CD4-positive, alpha-beta T cell treated with Interleukin-1 beta for 1 hour (primary cell): Measurements from ENCODE around the gene KCNQ1.

Experiments used
- DNase-seq, 2 donors: peaks; one replicate each; pipeline ENCODE4 v3.0.0-alpha.2; 2020 to 2022

KCNQ1 gene

DNA sequence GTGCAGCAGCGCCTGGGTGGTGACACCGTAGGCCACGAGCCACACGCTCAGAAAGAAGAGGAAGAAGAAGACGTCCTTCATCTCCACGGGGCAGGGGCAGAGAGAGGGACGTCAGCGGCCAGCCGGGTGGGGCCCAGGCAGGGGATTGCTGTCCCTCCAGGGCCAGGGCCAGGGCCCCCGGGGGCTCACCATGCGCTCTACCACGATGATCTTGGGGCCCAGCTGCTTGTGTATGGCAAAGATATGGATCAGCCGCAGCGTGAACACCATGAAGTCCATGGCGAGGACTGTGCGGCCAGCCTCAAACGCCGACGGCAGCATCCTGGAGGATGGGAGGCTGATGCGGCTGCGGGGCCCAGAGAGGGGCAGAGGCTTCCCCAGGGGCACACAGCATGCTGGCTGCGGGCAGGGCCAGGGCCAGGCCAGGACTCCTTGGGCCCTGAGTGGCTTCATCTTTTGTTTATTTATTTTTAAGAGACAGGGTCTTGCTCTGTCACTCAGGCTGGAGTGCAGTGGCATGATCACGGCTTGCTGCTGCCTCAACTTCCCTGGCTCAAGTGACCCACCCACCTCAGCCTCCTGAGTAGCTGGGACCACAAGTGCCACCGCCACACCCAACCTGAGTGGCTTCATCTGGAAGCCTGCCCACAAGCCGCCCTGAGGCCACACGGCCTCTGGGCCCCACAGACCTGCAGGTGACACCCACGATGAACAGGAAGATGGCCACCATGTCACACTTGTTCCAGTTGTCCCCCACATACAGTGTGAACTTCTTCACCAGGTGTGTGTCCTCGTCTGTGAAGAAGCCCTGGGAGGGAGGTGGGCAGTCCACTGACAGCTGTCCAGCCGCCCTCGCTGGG is 33.1 kb upstream of the KCNQ1 start:
- no peak for DNase-seq

DNA sequence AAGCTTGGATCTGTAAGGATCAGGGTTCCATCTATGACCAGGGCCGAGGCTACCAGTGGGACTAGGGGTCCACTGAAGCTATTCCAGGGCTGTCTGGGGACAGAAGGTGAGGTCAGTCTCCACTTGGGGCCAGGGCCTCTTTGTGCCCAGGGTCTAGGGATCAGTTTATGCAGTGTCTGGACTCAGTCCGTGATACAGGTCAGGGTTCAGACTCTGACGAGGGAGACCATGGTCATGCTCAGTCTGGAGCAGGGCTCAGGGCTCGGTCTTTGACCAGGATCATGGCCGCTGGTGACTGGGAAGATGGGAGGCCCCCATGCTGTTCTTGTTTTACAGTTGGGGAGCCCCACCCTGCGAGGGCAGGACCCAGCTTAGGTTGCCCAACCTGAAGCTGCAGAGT is 32.5 kb upstream of the KCNQ1 start:
- no peak for DNase-seq

DNA sequence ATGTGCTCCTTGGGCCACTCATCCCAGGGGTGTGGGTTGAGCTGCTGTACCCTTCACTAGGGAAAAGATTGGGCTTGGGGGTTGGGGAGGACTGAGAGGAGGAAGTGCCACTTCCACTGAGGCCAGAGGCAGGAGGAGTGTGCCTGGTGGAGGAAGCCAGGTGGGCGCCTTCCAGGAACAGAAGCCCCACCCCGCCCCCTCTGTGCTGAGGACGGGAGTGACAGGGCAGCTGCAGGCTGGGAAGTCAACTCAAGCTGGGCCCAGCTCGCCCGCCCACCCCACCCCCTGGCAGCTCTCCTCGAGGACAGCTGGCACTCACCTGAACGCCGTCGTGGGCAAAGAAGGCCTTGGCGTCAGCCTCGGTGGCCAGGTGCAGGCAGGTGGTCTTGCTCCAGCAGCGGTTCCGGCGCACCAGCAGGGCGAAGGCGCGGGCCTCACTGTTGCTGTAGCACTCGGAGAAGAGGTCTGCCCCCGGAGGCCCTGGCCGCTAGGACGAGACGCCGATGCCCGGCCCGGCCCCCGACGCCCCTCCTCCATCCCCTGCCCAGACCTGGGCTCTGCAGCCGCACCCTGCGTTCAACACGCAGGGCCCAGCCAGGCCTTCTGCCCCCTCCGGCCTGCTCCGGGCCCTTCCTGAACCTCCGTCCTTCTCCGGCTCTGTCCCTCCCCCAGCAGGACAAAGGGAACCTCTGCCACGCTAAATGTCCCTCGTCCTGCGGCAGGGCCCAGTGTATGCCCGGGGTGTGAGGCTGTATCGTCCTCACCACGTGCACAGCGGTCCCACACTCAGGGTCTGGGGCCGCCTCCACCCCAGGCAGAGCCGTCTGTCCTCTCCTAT is 30.8 kb upstream of the KCNQ1 start:
- no peak for DNase-seq

DNA sequence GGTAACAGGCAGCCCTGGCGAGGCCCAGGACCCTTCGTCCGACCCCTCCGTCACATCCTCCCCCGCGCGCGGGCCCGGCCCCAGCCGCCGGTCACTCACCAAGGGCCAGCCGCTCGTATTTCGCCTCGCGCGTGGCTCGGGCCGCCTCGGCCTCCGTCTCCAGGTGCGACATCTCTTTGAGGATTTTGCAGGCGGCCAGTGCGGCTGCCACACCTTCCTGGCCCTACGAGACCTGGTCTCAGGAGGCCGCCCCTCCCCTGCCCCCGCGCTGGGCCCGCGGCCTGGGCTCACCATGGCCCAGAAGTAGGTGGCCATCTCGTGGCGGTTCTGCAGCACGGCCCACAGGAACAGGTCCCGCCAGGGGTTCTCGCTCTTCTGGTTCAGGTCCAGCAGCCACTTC is 30.2 kb upstream of the KCNQ1 start:
- no peak for DNase-seq

DNA sequence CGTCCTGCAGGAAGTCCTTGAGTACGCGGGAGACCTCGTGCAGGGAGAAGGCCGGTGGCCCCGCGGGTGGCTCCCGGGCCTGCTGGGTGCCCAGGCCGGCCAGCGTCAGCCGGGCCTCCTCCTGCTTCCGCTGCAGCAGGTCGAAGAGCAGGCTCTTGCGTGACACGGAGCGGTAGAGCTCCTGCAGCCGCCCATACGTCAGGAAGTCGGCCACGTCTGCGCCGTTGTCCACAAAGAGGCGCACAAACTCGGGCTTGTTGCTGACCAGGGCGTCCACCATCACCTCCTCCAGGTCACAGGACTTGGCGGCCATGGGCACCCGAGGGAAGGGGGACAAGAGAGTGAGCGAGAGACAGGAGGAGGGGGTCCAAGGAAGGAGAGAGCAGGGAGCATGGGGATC is 29.6 kb upstream of the KCNQ1 start:
- DNase-seq: no peak

DNA sequence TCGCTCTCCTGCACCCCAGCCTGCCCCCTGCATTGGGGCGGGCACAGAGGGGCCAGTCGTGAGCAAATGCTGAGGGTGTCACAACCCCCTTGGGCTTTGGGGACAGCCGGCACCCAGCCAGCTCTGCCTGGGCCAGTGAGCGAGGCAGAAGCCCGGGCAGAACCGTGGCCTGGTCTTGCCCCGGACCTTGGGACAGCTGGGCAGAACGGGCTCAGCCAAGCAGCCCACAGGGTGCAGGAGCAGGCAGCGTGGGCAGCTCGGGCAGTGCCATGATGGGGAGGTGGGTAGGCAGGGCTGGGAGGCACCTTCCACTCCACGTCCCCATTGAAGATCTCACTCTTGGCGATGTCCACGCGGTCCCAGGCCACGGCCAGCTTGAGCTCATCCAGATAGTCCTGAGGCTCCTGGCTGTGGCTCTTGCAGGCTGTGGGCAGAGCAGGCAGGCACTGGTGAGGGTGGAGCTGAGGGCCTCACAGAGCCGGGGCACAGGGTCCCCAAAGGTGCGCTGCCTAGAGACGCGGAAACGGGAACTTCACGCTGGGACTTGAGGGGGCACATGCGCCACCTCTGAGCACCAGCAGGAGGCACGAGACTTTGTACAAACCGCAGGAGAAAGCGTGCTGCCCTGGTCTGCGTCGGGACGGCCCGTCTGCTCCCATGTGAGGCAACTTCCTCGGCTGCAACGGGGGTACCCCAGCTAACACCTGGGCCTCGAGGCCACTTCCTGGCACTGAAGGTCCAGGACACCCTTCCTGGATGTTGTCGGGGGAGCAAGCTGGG is 29.0 kb upstream of the KCNQ1 start:
- no peak for DNase-seq

DNA sequence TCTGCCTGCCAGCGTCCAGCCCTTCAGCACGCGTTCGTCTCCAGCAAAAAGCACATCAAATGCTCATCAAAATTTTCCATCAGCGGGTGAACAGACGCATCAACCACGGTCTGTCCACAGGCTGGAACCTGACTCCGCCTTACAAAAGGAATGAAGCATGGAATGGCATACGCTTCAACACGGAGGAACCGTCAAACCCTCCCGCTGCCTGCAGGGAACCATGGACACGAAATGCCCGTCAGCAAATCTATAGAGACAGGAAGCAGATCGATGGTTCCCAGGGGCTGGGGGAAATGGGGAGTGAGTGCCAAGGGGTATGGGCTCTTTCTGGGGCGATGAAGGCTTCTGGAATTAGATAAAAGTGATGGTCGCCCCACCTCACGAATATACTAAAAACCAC is 28.0 kb upstream of the KCNQ1 start:
- no peak for DNase-seq

DNA sequence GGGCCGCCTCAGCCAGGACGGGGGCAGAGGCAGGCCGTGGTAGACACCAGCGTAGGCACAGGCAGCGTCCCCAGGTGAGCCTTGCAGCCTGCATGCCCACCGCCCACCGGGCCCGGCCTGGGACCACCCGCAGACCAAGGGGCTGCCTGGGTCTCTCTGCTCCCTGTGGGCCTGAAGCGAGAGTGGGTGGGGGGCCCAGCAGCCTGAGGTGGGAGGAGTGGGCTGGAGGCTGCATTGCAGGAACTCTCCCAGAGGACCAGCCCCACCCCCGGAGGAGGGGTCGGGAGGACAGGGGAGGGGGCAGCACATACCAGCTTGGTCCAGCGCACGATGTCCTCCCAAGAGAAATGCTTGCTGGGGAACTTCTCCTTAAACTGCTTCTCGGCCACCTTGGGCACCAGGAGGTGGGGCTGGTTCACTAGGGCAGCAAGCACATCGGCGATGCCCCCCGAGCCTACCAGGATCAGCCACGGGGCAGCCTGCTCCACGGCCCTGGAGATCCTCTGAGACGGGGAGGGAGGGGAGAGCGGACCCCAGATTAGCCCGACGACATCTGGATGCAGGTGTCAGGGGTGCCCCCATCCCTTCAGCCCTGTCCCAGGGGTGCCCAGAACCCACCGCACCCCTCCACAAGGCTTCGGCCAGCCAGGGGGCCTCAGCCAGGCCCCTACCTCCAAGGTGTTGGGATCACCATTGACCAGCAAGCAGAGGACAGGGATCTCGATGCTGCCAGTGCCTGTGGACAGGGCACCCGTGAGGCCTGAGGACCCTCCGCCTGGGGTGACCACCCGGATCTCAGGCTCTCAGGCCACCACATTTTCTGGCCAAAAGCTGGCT is 26.7 kb upstream of the KCNQ1 start:
- no peak for DNase-seq

DNA sequence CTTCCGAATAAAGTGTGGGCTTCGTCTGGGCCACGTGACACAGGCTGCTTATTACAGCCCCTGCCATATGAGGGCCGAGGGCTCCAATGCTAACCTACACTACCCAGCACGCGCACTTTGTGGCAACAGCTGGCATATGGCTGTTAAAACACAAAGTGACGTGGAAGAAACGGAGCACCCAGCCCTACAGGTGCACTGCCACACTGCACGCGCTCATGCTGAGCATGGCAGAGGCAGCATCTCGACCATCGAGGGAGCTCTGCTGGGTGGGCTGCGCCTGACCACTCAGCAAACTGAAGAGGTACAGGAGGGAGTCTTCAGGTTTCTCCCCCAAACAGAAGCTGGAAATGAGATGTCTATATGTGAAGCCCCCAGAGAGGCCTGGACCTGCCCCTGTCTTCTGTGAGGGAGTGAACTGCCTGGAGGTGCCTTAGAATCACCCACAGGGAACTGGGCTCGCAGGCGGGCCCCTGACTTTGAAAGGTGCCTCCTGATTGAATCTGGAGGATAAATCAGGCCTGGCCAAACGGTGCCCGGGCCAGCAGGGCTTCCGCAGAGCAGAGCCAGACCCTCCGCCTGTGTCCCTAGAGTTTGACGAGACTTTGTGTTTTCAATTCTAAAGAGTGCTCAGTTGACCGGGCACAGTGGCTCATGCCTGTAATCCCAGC is 26.0 kb upstream of the KCNQ1 start:
- no peak for DNase-seq

DNA sequence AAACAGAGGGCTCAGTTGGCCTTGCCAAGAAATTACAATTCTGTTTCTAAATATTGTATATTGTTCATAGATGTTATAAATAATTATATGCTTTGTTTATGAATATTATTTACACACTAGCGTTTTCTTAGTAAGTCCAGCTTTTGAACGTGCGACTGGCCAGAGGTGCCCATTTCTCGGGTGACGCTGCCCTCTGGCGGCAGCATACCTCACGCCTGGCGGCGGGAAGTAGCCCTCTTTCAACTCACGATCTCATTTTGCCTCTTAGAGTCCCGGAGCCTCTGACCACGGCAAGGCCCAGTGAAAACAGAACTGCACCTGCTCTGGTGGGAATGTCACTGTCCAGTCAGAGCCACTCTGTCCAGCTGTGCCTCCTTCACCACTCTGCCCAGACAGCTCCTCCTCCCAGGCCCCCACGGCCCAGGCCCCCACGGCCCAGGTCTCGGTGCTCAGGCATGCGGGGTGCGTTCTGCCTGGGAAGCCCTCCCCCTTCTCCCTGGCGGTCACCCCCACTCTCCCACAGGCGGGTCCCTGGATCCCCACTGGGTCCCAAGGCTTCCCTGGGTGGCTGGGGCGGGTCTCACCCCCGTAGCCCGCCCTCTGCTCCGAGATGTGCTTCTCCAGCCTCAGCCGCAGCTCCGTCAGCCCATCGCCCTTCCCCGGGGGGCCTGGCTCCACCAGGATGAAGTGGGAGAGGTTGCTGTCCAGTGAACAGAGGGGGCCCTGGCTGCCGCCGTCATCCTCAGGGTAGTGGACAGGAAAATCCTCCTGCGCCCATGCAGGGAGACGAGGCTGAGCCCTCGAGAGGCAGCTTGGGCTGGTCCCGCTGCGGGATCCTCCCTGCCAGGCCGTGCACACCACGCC is 24.9 kb upstream of the KCNQ1 start:
- peak; percentile 66 to 69 for DNase-seq

DNA sequence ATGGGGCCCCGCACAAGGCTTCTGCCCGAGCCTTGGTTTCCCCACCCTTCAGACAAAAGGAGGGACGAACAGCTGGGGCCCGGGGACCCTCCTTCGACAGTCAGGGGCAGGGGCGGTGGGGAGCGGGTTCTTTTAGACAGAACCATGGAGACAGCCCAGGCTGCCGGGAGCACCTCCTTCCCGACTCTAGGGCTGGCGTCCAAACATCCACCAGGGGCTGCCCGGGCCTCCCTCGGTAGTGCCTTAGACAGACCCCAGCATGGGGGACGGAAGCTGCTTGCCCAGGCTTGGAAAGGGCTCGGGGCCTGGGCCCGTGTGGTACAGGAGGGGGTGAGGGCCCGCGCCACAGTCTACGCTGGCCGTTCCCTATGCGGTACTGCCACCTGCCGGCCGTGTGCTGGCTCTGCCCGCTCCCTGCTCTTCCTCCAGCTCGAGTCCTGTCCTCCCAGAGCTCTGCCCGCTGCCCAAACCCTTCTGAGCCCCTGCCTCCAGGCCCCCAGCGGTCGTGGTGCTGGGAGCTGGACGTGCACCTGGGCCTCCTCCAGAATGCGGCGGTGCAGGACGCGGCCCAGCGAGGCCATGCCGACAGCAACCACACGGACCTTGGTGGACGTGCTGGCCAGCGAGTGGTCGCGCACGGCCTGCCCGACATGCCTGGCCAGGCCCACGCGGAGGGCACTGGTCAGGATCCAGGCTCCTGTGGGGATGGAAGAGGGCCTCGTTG is 24.1 kb upstream of the KCNQ1 start:
- DNase-seq: peak; percentile 68 to 74

DNA sequence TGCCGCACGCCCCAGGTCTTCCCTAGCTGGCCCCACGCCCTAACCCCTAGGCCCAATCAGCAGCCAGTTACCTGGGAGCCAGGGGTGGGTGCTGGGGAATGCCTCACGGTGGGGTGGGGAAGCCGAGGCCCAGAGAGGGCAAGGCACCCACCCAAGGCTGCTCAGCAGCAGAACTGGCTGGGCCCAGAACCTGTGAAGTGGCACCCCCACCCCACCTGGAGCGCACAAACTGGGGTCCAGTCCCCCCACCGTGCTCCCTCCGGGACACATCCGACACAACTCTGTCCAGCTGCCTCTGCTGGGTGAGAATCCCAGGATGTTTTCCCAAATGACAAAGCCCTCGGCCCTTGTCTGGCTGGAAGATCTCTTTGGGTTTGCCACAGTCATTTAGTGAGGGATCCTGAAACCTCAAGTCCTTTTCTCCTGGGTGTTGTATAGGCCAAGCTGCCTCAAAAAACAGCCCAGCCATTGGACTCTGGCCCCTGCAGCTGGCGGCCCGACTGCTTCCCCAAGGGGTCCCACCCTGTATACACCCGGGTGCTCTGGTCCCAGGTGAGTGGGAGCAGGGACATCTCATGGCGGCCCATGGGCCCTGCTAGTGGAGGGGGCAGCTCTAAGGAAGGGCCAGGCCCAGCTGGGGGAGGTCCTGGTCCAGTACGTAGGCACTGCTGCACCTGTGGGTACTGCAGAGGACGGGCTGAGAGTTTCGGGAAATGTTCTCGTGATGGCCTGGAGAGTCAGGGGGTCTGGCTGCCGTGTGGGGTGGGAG is 23.4 kb upstream of the KCNQ1 start:
- no peak for DNase-seq

DNA sequence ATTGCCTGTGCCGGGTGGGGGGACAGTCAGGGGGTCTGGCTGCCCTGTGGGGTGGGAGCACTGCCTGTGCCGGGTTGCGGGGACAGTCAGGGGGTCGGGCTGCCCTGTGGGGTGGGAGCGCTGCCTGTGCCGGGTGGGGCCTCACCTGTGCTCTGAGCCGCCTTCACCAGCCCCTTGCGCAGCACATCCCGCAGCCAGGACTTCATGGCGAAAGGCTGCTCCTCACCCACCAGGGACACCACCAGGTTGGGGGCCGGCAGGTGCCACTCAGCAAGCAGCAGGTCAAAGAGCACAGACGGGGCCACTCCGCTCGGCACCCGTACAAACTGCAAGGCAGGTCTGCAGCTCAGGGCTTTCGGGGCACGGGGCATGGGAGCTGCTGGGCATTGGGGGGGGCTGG is 22.8 kb upstream of the KCNQ1 start:
- no peak for DNase-seq

DNA sequence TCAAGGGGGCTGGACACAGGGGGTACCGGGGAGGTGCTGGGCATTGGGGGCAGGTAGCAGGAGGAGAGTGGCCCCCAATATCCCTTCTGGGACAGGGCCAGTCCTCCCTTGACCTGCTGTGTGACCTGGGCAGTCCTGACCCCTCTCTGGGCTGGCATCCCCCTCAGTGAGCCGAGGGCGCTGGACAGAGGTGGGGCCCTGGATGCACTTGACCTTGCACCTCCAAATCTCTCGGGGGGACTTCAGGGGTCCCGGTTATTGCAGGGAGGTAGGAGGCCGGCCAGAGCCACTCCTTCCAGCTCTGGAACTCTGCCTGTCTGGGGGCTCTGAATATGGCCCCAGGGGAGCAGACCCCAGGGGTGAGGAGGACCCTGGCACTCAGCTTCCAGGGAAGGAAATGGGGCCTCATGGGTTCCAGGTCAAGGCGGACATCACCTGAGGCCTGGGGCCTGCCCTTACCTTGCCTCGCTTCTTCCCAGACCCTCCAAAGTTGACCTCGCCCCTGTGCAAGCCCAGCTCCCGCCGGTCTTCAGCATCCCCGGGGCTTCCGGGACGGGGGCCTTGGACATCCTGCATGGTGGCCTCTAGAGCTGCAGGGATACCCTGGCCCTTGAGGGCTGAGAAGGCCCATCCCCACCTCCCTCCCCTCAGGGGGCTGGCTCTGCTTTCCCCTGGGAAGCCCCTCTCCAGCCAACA is 22.2 kb upstream of the KCNQ1 start:
- DNase-seq: no peak

DNA sequence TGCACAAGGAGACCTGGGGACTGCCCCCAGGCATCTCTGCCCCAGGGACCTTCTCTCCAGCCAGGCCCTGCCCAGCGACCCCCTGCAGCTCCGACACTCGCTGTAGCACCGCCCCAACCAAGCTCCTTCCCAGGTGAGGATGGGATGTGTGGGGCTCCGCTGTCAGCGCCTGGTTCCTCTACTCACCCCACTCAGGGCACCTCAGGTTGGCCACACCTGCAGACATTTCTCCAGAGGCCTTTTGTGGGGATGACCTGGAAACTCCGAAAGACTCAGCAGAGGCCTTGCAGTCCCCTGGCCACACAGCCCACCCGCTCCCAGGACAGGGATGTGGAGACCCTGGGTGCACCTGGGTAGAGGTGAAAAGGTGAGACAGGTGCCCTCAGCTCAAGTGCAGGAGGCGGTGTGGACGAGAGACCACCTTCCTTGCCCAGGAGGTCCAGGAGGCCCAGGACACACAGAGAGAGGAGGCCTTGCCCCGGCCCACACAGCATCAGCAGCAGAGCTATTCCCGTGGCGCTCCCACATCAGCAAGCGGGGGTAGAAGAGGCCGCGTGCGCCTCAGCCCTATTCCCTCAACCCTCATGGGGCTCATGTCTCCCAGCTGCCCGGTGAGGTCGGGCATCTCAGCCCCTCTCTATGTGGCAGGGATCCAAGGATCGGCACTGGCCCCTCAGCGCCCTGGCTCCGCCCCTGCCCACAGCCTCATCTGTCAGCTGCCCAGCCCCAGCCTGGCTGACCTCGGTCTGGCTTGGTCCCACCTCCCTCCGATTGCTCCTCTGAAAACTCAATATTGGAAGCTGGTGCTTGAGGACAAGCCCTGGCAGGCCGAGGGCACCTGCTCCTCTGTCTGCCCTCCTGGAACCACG is 21.4 kb upstream of the KCNQ1 start:
- DNase-seq: no peak

DNA sequence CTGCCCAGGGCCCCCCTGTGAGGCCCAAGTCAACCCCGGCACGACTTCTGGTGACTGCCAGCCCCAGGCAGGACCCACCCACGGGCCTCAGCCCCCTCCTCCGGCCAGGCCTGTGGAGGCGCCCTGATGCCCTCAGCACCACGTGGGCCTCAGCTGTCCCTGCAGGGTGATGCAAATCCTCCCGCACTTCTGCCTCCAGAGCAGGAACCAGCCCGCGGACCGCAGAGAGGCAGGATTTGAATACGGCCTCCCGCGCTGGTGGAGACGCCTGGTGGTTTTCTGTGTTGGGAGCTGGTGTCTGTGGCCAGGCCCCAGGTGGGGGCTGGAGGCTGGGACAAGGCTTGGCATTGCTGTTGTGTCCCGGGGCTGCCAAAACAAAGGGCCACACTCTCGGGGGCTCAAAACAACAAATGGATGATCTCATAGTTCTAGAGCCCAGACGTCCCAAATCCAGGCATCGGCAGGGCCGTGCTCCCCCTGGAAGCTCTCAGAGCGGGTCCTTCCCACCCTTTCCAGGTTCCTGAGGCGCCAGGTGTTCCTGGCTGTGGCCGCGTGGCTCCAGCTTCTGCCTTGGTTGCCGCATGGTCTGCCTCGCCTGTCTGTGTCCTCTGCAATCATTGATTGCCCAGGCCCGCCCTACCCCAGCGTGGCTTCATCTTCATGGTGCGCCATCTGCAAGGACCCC is 19.9 kb upstream of the KCNQ1 start:
- DNase-seq: no peak

DNA sequence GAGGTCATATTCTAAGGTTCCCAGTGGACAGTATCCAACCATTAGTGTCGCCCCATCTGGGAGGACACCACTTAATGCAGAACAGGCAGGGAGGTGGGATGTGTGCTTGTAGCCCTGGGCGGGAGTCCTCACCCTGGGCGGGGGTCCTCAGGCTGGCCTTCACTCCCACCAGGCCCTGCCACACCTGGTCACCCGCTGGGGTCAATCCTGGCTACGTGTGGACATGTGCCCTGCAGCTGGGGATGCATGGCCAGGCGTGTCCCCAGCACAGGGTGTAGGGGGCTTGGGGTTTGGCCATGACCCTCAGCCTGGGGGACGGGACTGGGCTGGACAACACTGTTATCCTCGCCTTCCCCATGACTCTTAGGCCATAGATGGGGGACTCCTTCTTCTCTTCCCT is 19.3 kb upstream of the KCNQ1 start:
- no peak for DNase-seq
